HG02870 (cell line): ENCODE results near the gene RNF187.

Experiments
- ATAC-seq: cut with Tn5 transposase; IDR thresholded peaks from one replicate; pipeline ENCODE4 v1.9.1; 2021; ENCODE audit warnings: mild to moderate bottlenecking, moderate library complexity; ENCODE audit not compliant: unreplicated experiment

The RNF187 gene

GRCh38 chr1:228487336-228488124, at the start of gene RNF187:
RNF187 (plus strand) TSS chr1:228487382.
- peak; percentile 60 for ATAC-seq

DNA sequence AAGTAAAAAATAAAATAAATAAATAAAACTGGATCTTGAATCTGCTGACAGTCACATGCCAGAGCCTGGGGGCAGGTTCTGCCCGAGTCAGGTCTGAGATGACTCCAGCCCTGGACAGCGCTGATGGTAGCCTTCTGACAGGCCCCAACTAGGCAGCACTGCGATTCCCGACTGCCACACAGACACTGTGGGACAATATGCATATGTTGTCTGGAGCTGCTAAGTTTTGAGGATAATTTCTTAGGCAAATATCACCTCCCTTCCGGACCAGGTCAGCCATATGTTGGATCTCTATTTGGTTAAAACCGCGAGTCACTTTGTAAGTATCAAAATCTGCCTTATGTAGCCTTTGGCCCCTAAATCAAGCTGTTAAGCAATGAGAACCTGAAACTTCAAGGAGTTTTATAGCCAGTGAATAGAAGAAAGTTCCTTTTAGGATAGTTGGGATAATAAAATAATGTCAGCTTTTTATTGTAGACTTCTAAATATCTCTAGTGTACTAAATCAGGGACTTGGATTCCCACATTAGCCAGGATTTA, 49.7 kb upstream of the RNF187 start:
- no peak for ATAC-seq

GRCh38 chr1:228438266-228438665, 48.9 kb upstream of the RNF187 start:
- no peak for ATAC-seq

GRCh38 chr1:228440761-228441500, 46.3 kb upstream of the RNF187 start:
- no peak for ATAC-seq

DNA sequence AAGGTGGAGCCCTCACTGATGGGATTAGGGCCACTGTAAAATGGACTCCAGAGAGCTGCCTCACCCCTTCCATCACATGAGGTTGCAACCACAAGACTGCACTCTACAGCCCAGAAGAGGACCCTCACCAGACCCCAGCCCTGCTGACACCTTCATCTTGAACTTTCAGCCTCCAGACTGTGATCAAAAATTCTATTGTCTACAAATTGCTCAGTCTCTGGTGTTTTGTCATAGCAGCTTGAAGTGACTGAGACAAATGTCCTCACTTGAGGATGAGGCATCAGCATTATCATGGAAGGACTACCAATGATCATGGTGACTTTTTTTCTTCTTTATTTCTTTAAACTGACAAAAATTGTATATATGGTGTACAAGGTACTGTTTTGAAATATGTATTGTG, 43.8 kb upstream of the RNF187 start:
- no peak for ATAC-seq

- no peak for ATAC-seq
These were observed 41.7 kb upstream of the RNF187 start for GRCh38 chr1:228445490-228445842.

- no peak for ATAC-seq
These were observed 41.1 kb upstream of the RNF187 start for GRCh38 chr1:228445843-228446650.

GRCh38 chr1:228446852-228447251, 40.3 kb upstream of the RNF187 start:
- no peak for ATAC-seq

- ATAC-seq = no peak
These were observed 38.8 kb upstream of the RNF187 start for GRCh38 chr1:228448372-228448771.

GRCh38 chr1:228450200-228450599, 37.0 kb upstream of the RNF187 start:
- ATAC-seq = no peak

- no peak for ATAC-seq
These were observed 34.8 kb upstream of the RNF187 start for GRCh38 chr1:228452194-228453021.

GRCh38 chr1:228453022-228453560, 34.1 kb upstream of the RNF187 start:
- no peak for ATAC-seq

DNA sequence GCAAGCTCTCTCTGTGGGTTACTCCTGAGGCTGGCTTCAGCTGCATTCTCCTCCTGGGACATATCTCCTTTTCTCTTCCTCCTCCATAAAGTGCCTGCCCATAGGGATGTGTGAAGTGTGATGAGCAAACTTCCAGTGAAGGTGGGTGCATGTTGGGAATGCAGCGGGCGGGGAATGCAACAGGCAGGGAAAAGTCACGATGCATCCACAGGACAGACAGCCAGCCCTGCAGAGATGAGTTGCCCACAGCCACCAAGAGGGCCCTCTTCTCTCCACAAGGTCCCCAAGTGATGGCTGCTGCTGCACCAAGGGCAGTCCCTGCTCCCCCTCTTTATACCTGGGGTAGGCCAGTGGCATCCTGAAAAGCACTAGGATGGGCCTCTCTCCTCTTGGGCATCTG, 33.6 kb upstream of the RNF187 start:
- no peak for ATAC-seq

- ATAC-seq = no peak
These were observed 32.9 kb upstream of the RNF187 start for GRCh38 chr1:228454238-228454637.

DNA sequence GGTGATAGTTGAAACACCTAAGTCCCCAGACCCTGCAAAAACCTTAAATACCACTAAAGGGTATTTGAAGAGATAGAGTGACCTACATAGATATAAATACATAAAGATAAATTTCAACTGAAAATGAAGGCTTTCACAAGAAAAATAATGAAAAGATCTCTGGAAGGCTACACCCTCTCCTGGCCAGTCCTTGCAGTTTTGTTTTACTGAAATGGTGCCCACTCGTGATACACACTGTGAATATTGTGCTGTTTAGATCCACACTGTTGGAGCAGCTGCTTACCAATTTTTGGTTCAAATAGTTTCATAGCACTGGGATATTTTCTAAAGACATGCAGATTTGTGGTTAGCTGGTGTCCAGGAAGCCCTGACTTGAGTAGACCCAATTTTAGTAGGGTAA, 31.5 kb upstream of the RNF187 start:
- ATAC-seq = no peak

GRCh38 chr1:228456252-228457016, 30.7 kb upstream of the RNF187 start:
- no peak for ATAC-seq

DNA sequence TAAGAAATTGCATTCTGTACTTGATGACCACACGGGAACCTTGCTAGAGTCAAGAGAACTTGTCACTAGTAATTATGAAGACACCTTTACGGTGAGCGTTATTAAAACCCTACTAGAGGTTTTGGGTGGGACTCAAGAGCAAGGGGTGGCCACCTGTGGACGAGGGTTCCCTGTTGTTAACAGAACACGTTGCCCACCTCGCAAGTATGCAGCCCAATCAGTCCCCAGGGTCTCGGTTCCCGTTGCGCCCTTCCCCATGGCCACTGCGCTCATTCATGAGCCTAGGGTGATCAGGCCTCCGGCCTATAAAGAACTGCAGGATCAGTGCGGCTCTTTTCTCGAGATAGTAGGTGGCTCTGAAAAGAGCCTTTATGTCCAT, 30.2 kb upstream of the RNF187 start:
- peak; percentile 2 for ATAC-seq

DNA sequence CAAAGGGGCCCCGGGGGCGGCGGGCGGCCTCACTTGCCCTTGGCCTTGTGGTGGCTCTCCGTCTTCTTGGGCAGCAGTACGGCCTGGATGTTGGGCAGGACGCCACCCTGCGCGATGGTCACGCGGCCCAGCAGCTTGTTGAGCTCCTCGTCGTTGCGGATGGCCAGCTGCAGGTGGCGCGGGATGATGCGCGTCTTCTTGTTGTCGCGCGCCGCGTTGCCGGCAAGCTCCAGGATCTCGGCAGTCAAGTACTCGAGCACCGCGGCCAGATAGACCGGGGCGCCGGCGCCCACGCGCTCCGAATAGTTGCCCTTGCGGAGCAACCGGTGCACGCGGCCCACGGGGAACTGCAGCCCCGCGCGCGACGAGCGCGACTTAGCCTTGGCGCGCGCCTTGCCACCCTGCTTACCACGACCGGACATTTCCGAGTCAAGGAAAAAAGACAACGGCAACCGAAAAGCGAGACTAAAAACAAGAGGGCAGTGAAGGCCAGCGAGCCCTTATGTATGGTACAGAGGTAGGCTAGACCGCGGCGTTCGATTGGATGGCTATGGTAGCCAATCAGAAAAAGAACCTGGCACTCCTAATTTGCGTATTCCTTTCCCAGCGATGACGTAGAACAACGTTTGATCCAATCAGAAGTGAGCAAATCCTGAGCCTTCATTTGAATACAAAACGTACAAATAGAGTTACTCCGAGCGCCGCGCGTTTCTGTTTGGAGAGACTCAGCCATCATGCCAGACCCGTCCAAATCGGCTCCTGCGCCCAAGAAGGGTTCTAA, 29.6 kb upstream of the RNF187 start:
- peak; percentile 86 for ATAC-seq
